SK-N-SH (cell line): ENCODE measurements around the gene UBE4B. TPM values are rescaled to one million over a fixed set of nuclear protein-coding genes. Genes with fewer than 3 reads are reported as not detected.

Experiments used
- CTCF ChIA-PET: fragments of 300-600, 350-600 bp; formaldehyde crosslinking; extraction: SDS; loops from one replicate; lab custom pipeline; 2021; lab: Yijun Ruan, JAX
- POLR2A ChIA-PET: fragments of 350-600 bp; sonication (Branson Sonifier 250); formaldehyde crosslinking; extraction: SDS; loops from one replicate; lab custom pipeline; 2020; ENCODE audit warnings: antibody characterized with exemption, inconsistent platforms; lab: Yijun Ruan, JAX
- DNase-seq: peaks from one replicate; pipeline ENCODE4 v3.0.0; 2012
- H2AFZ ChIP-seq: fragments of 200-600 bp; sonication (generic); 2 replicates; pipeline ENCODE4 v1.8.1; 2016; ENCODE audit warnings: antibody characterized with exemption, mild to moderate bottlenecking, low read depth
- H3F3A ChIP-seq: fragments of 200-600 bp; sonication (generic); replicated peaks from 2 replicates; pipeline ENCODE3; 2016; ENCODE audit warnings: antibody characterized with exemption, mild to moderate bottlenecking; ENCODE audit not compliant: insufficient read depth
- H3K27ac ChIP-seq, 2 experiments: fragments of 200-500 bp in 1 of 2; fragments of 200-600 bp in 1 of 2; sonication (Bioruptor generic) in 1 of 2; sonication (generic), shearing (Covaris generic) in 1 of 2; 2 replicates each; pipeline versions ENCODE4 v1.5.1 to v1.6.1; 2014 to 2016; ENCODE audit warnings: low read depth in 2 of 2, inconsistent platforms in 1 of 2, low read length in 1 of 2, mild to moderate bottlenecking in 1 of 2, mixed read lengths in 1 of 2
- H3K27me3 ChIP-seq: fragments of 200-600 bp; sonication (generic), shearing (Covaris generic); 2 replicates; pipeline ENCODE4 v1.6.1; 2016; ENCODE audit warnings: mixed run types; ENCODE audit not compliant: insufficient read depth
- H3K36me3 ChIP-seq, 2 experiments: fragments of 200-500 bp in 1 of 2; fragments of 200-600 bp in 1 of 2; sonication (Bioruptor generic) in 1 of 2; sonication (generic) in 1 of 2; replicated peaks in 1 of 2; 2 replicates each; pipeline versions ENCODE3 to v1.5.1; 2014 to 2016; ENCODE audit warnings: low read length in 1 of 2, mild to moderate bottlenecking in 1 of 2; ENCODE audit not compliant: insufficient read depth in 2 of 2, control insufficient read depth in 1 of 2
- H3K4me1 ChIP-seq, 2 experiments: fragments of 200-500 bp in 1 of 2; fragments of 200-600 bp in 1 of 2; sonication (Bioruptor generic) in 1 of 2; sonication (generic), shearing (Covaris generic) in 1 of 2; 2 replicates each; pipeline versions ENCODE4 v1.5.1 to v1.6.1; 2014 to 2016; ENCODE audit warnings: low read depth in 1 of 2, low read length in 1 of 2, mixed run types in 1 of 2; ENCODE audit not compliant: insufficient read depth in 2 of 2, control insufficient read depth in 1 of 2
- H3K4me2 ChIP-seq: fragments of 200-600 bp; sonication (generic), shearing (Covaris generic); 2 replicates; pipeline ENCODE4 v1.6.1; 2017; ENCODE audit warnings: mixed run types
- H3K4me3 ChIP-seq, 2 experiments: fragments of 200-500 bp in 1 of 2; fragments of 200-600 bp in 1 of 2; sonication (Bioruptor generic) in 1 of 2; sonication (generic), shearing (Covaris generic) in 1 of 2; 2 replicates each; pipeline versions ENCODE4 v1.5.1 to v1.8.1; 2014 to 2016; ENCODE audit warnings: low read depth in 2 of 2, inconsistent platforms in 1 of 2, low read length in 1 of 2, mild to moderate bottlenecking in 1 of 2, mixed read lengths in 1 of 2, moderate library complexity in 1 of 2
- H3K79me2 ChIP-seq: fragments of 200-600 bp; sonication (generic); 2 replicates; pipeline ENCODE4 v1.8.1; 2017; ENCODE audit warnings: mild to moderate bottlenecking; ENCODE audit not compliant: insufficient read depth
- H3K9ac ChIP-seq: fragments of 200-600 bp; sonication (generic); 2 replicates; pipeline ENCODE4 v1.6.1; 2017; ENCODE audit warnings: mixed run types
- H3K9me2 ChIP-seq: fragments of 200-600 bp; sonication (generic); 2 replicates; pipeline ENCODE4 v1.6.1; 2017; ENCODE audit warnings: mixed run types
- H3K9me3 ChIP-seq: fragments of 200-600 bp; sonication (generic); 2 replicates; pipeline ENCODE4 v1.6.1; 2017; ENCODE audit warnings: mixed run types, mild to moderate bottlenecking, moderate library complexity
- H4K20me1 ChIP-seq: fragments of 200-600 bp; sonication (generic); 2 replicates; pipeline ENCODE4 v1.6.1; 2017; ENCODE audit warnings: mild to moderate bottlenecking, mixed run types; ENCODE audit not compliant: insufficient read depth
- EP300 ChIP-seq, 2 experiments: IDR thresholded peaks; 2 replicates each; pipeline versions ENCODE4 v1.4.0 to v1.6.1; 2012; ENCODE audit warnings: borderline replicate concordance in 1 of 2, low read depth in 1 of 2, low read length in 1 of 2
- EZH2phosphoT487 ChIP-seq: fragments of 200-600 bp; sonication (generic); IDR thresholded peaks from 2 replicates; pipeline ENCODE4 v1.6.1; 2017; ENCODE audit warnings: low read depth, mixed run types, mild to moderate bottlenecking, antibody characterized with exemption, moderate library complexity, borderline replicate concordance
- FOXM1 ChIP-seq: IDR thresholded peaks from 2 replicates; pipeline ENCODE4 v1.4.0; 2012; ENCODE audit warnings: low read depth, mild to moderate bottlenecking
- GABPA ChIP-seq: IDR thresholded peaks from 2 replicates; pipeline ENCODE4 v1.4.0; 2012; ENCODE audit warnings: low read depth, mild to moderate bottlenecking
- NFIC ChIP-seq: IDR thresholded peaks from 2 replicates; pipeline ENCODE4 v1.4.0; 2012; ENCODE audit warnings: borderline replicate concordance
- POLR2AphosphoS5 ChIP-seq: IDR thresholded peaks from 2 replicates; pipeline ENCODE4 v1.6.1; 2012; ENCODE audit warnings: low read depth, low read length
- RCOR1 ChIP-seq: fragments of 150-350 bp; IDR thresholded peaks from 2 replicates; pipeline ENCODE4 v1.6.1; 2017; ENCODE audit warnings: antibody characterized with exemption, low read length
- RFX5 ChIP-seq: IDR thresholded peaks from 2 replicates; pipeline ENCODE4 v1.6.1; 2012; ENCODE audit warnings: mild to moderate bottlenecking, improper control_type of control experiment, low read length
- SMC3 ChIP-seq: IDR thresholded peaks from 2 replicates; pipeline ENCODE4 v1.6.1; 2012; ENCODE audit warnings: low read depth, low read length, improper control_type of control experiment
- TCF12 ChIP-seq: IDR thresholded peaks from 2 replicates; pipeline ENCODE4 v1.4.0; 2012
- USF1 ChIP-seq: IDR thresholded peaks from 2 replicates; pipeline ENCODE4 v1.4.0; 2012; ENCODE audit warnings: low read depth, borderline replicate concordance
- USF2 ChIP-seq: fragments of 150-350 bp; IDR thresholded peaks from 2 replicates; pipeline ENCODE4 v1.6.1; 2017; ENCODE audit warnings: antibody characterized with exemption, low read length, low read depth, borderline replicate concordance
- WGBS: methylation state at CpG from one replicate; pipeline ENCODE4 v1.1.6; 2017; ENCODE audit warnings: low lambda C conversion rate; 5-methylcytosine and 5-hydroxymethylcytosine counted together
- polyA plus RNA-seq, 3 experiments: library from polyadenylated mRNA; depleted of rRNA; stranded (reverse); fragments of >200 nt; gene quantifications; 2 replicates each; pipeline ENCODE4 v1.2.3, GENCODE V29; 2012

UBE4B gene
- polyA plus RNA-seq, 1 of the 3 experiments (the other 2 are of a cell fraction) = 19.1 TPM

DNA sequence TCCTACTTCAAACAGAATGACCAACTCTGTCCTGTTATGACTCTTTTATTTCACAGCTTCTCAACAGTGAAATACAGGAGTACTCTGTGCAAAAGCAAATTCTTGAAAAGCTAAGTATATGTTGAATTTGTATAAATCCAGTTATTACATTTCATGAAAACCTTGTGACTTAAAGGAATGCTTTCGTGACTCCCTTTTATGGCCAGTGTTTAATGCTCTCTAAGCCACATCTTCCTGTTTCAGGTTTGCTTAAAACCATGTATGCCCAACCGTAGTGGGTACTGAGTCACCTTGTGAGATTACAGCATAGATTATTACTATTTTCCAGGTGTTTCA lies 137.4 kb downstream of the UBE4B start:
- H3K4me1 ChIP-seq = no peaks in the 10 kb centered on the region
- no peak overlapping the region for H3K9ac ChIP-seq
- H2AFZ ChIP-seq = no peak overlapping the region
- no peak overlapping the region for H3K27ac ChIP-seq
- no peak overlapping the region for H3K4me2 ChIP-seq
- H3K27me3 ChIP-seq = no peaks in the 10 kb centered on the region
- H4K20me1 ChIP-seq = no peaks in the 10 kb centered on the region
- H3K36me3 ChIP-seq = peaks cover 26 to 35% of the 10 kb centered on the region in 2 experiments
- WGBS = 88% methylated on average over 2 of the region's 2 CpGs
- no peaks in the 10 kb centered on the region for H3K9me2 ChIP-seq
- ChIA-PET CTCF (interaction anchor here (1.1 to 2.3 kb wide), 3 partner anchors 9 to 219 kb away, joined by 3 to 5 read pairs (median 5); partner anchors contain the start of gene KIF1B), POLR2A (no interaction called here)
- TF ChIP-seq FOXM1 (no peak), USF2 (no peak), SMC3 (no peak), NFIC (no peak), RFX5 (no peak), GABPA (no peak)
- H3F3A ChIP-seq = no peaks in the 10 kb centered on the region
- no peaks in the 10 kb centered on the region for H3K9me3 ChIP-seq
- no peak for DNase-seq
- H3K79me2 ChIP-seq = no peaks in the 10 kb centered on the region
- no peak overlapping the region for H3K4me3 ChIP-seq

GRCh38 chr1:10171105-10171767 lies 138.5 kb downstream of the UBE4B start:
- no peaks in the 10 kb centered on the region for H3K9me3 ChIP-seq
- H3F3A ChIP-seq = no peaks in the 10 kb centered on the region
- no peaks in the 10 kb centered on the region for H3K79me2 ChIP-seq
- H3K4me1 ChIP-seq = no peaks in the 10 kb centered on the region
- H3K27me3 ChIP-seq = no peaks in the 10 kb centered on the region
- H3K4me2 ChIP-seq = no peak overlapping the region
- TF ChIP-seq USF1 (no peak), EP300 (IDR thresholded peaks at IDR 0.05; ENCODE audit: borderline replicate concordance in 1 of 2, low read depth in 1 of 2, low read length in 1 of 2) (no peak), POLR2AphosphoS5 (no peak), RFX5 (no peak), EZH2phosphoT487 (no peak), USF2 (no peak), FOXM1 (no peak), RCOR1 (no peak), TCF12 (no peak)
- POLR2A ChIA-PET = no interaction called here
- 93% methylated on average over 16 of the region's 16 CpGs for WGBS
- H4K20me1 ChIP-seq = no peaks in the 10 kb centered on the region
- peaks cover 26 to 27% of the 10 kb centered on the region in 2 experiments for H3K36me3 ChIP-seq
- H2AFZ ChIP-seq = no peak overlapping the region
- CTCF ChIA-PET = interaction anchor here (2.3 kb wide), 1 partner anchor 10 kb away, joined by 5 read pairs; no protein-coding TSS in a partner anchor
- no peak overlapping the region for H3K9ac ChIP-seq
- no peak for DNase-seq
- H3K27ac ChIP-seq = no peak overlapping the region
- no peak overlapping the region for H3K4me3 ChIP-seq
- no peaks in the 10 kb centered on the region for H3K9me2 ChIP-seq
